ENCODE measurements around the gene TRAP1. TPM values are rescaled to one million over a fixed set of nuclear protein-coding genes. Genes with fewer than 3 reads are reported as not detected.
"Not testable (repeated sequence)": the region's sequence is repeated elsewhere in the genome, so short reads cannot be mapped to it uniquely, and the experiment has no call there.

TRAP1 gene
- total and polyA plus RNA-seq, 7 donors, result 98.1 to 162 (median 122) TPM

DNA sequence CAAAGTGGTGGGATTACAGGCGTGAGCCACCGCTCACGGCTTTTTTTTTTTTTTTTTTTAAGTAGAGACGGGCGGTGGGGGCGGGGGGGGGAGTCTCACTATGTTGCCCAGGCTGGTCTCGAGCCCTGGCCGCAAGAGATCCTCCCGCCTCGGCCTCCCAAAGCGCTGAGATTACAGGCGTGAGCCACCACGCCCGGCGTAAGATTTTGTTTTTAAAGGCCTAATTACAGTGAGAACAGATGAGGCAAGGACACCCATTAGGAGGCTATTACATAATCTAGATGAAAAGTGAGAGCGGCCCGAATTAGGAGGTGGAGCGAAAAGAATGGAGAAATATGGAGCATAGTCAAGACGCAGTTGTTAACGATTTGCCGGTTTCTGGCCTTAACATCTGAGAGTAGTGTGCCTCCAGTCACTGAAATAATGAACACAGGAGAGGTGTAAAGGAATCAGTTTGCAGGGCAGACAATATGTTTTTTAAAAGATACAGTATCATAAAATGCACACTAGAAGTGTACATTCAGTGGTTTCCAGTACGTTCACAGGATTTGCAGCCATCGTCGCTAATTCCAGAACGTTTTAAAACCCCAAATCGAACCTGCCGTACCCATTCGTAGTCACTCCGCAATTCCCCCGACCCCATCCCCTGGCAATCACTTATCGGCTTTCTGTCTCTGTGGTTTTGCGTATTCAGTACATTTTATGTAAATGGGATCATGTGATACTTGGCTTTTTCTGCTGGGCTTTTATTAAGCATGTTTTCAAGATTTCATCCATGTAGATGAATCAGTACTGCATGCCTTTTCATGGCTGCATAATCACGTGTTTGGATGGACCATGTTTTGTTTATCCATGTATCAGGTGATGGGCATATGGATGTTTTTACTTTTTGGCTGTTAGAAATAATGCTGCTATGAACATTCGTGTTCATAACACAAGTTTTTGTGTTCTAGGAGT lies 104.5 kb downstream of the TRAP1 start:
- Histone ChIP-seq H3K4me1 (peaks cover 12% of the 10 kb centered on the region), H3K27me3 (ENCODE audit: insufficient read depth in 3 of 3, low read length in 2 of 3) (no peaks in the 10 kb centered on the region), H3K27ac (no peak overlapping the region), H3K9me3 (no peaks in the 10 kb centered on the region), H3K4me3 (peak overlapping the region; percentile 98), H3K36me3 (ENCODE audit: insufficient read depth in 1 of 2, low read depth in 1 of 2) (no peaks in the 10 kb centered on the region)
- 78 to 83% (median 82%) methylated on average over 31 to 34 of the region's 34 CpGs for WGBS, 3 donors
- ATAC-seq, result no peak
- intact Hi-C loops (cut with DNase I), result loop anchor here in 1 of 2 donors (5.0 kb wide), 1 partner anchor 85 kb away; no protein-coding TSS in a partner anchor
- TF ChIP-seq, protein P1, sequence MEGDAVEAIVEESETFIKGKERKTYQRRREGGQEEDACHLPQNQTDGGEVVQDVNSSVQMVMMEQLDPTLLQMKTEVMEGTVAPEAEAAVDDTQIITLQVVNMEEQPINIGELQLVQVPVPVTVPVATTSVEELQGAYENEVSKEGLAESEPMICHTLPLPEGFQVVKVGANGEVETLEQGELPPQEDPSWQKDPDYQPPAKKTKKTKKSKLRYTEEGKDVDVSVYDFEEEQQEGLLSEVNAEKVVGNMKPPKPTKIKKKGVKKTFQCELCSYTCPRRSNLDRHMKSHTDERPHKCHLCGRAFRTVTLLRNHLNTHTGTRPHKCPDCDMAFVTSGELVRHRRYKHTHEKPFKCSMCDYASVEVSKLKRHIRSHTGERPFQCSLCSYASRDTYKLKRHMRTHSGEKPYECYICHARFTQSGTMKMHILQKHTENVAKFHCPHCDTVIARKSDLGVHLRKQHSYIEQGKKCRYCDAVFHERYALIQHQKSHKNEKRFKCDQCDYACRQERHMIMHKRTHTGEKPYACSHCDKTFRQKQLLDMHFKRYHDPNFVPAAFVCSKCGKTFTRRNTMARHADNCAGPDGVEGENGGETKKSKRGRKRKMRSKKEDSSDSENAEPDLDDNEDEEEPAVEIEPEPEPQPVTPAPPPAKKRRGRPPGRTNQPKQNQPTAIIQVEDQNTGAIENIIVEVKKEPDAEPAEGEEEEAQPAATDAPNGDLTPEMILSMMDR (IDR thresholded peaks at IDR 0.05), result no peak
- DNase-seq, result no peak

DNA sequence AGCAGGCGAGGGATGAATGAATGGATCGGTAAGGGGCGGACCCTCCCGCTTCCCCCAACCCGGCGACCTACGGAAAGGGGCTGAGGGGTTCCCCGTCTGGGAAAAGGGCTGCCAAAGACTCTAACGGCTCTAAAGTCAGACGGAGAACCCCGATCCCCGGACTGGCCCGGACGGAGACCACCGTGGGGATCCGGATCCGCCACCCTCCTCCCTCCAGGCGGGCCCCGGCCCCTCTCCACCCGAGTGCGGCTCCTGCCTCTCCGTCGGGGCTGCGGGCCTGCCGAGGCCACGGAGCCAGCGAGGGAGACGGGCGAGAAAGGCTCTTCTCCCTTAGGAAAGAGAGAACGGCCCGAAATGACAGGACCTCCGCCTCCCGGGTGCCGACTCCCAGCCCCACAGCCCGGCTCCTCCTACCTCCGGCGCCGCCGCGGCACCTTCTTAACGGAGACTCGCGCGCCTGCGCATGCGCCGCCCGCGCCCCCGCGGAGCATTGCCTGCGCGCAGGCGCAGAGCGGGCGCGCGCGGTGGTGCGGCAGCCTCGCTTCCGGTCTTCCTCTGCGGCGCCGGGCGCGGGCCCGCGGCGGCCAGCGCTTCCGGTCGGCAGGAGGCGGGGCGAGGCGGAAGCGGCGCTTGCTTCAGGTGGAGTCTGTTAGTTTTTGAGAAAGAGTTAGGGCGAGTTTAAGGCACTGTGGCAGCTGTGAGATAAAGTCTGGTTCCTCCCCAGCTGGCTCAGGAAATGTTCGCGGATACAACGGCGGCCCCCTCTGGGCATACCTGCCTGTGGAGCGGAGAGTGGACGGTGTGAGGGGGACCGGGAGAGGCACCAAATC lies 106.0 kb downstream of the TRAP1 start, which contains the start of gene SLX4:
SLX4 (minus strand) TSS at position 461 of the 830 bp plus-strand sequence. CDS start 2,642 bp downstream, outside the sequence.
- TF ChIP-seq, protein P1 (IDR thresholded peaks at IDR 0.05), result no peak
- H3K27me3 ChIP-seq (ENCODE audit: insufficient read depth in 3 of 3, low read length in 2 of 3), result no peaks in the 10 kb centered on the region
- no peaks in the 10 kb centered on the region for H3K9me3 ChIP-seq
- peaks cover 12% of the 10 kb centered on the region for H3K4me1 ChIP-seq
- no peaks in the 10 kb centered on the region for H3K36me3 ChIP-seq (ENCODE audit: insufficient read depth in 1 of 2, low read depth in 1 of 2)
- peak; percentile 92 to 96 for DNase-seq
- intact Hi-C loops (cut with DNase I), result loop anchor here in 1 of 2 donors (5.0 kb wide), 1 partner anchor 84 kb away; no protein-coding TSS in a partner anchor
- peak within 1 kb of the TSS; percentile 98 for H3K4me3 ChIP-seq
- peak within 1 kb of the TSS; percentile 88 for H3K27ac ChIP-seq
- peak; percentile 97 to 99 (median 98) for ATAC-seq
- 0 to 1% (median 0%) methylated on average over 68 to 86 of the region's 86 CpGs for WGBS, 3 donors

DNA sequence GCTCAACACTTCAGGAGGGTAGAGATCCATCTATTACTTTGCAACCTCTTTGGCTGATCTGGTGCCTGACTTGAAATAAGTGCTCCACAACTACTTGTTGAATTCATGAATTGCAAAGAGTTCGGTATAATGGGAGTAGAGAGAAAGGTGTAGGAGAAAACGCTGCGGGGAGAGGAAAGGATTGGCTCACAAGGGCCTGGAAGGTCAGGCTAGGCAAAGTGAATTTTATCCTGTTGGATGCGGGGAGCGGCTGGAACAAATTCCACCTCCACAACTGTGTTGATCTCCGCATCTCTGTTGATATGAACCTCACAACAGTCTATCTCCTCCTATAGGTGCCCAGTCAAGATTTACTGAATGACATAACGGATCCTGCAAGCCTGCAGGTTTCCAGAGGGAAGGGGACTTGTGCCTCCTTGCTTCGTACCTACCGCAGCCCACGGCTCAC lies 106.6 kb downstream of the TRAP1 start:
- Histone ChIP-seq H3K27ac (peak overlapping the region; percentile 88), H3K27me3 (ENCODE audit: insufficient read depth in 3 of 3, low read length in 2 of 3) (no peaks in the 10 kb centered on the region), H3K9me3 (no peaks in the 10 kb centered on the region), H3K36me3 (ENCODE audit: insufficient read depth in 1 of 2, low read depth in 1 of 2) (peaks cover 0 to 5% of the 10 kb centered on the region in 2 donors), H3K4me3 (peak overlapping the region; percentile 98), H3K4me1 (peaks cover 12% of the 10 kb centered on the region)
- TF ChIP-seq, protein P1 (IDR thresholded peaks at IDR 0.05), result no peak
- 2 to 4% (median 3%) methylated on average over 10 of the region's 10 CpGs for WGBS, 3 donors
- DNase-seq (no peak), ATAC-seq (no peak)
- intact Hi-C loops (cut with DNase I), result loop anchor here in 1 of 2 donors (5.0 kb wide), 1 partner anchor 83 kb away; no protein-coding TSS in a partner anchor

DNA sequence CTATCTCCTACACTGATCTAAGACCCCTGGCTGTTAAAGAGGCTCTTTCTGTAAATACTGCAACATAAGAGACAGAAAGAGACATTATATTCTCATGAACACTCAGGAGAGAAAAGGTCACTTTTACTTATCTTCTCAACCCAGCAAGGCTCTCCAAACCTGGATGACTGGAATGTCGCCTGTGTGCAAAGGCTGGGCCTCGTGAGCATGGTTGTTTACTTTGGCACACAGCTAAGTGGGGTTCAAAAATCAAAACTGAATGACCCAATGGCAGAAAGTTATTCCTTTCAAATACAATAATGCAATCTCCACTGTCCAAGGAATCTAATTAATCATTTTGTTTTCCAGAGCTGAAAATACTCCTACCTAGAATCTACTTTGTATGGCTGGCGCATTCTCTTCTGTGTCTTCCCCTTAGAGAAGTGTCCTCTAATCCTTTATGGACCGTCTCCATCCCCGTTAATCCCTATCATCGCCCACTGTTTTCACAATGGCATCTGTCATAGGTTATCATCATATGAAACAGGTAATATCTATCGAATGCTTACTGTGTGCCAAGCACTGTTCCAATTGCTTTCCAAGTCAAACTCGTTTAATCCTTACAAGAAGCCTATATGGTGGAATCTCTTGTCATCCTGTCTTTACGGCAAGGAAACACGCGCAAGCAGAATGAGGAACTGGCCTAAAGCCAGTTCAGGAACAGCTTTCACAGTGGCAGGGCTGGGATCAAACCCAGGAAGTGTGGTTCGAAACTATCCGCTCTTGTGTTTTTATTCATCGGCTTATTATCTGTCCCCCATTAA lies 107.2 kb downstream of the TRAP1 start:
- 71 to 72% (median 71%) methylated on average over 14 of the region's 14 CpGs for WGBS, 3 donors
- TF ChIP-seq, protein P1 (IDR thresholded peaks at IDR 0.05), result no peak
- intact Hi-C loops (cut with DNase I), result loop anchor here in 1 of 2 donors (5.0 kb wide), 1 partner anchor 83 kb away; no protein-coding TSS in a partner anchor

DNA sequence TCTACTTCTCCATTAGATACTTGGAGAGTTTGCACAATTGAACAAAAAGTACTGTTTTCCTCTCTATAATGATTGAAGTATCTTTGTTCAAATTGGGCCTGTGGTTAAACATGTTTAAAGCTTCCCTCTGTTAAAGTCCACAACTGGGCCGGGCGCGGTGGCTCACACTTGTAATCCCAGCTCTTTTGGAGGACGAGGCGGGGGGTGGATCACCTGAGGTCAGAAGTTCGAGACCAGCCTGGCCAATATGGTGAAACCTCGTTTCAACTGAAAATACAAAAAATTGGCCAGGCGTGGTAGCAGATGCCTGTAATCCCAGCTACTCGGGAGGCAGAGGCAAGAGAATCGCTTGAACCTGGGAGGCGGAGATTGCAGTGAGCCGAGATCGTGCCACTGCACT lies 108.3 kb downstream of the TRAP1 start:
- 92 to 96% (median 93%) methylated on average over 13 of the region's 13 CpGs for WGBS, 3 donors
- peaks cover 12% of the 10 kb centered on the region for H3K4me1 ChIP-seq
- intact Hi-C loops (cut with DNase I), result not testable (repeated sequence)

More for the DNA sequence above, 107.2 kb downstream of the TRAP1 start:
- ATAC-seq (no peak), DNase-seq (no peak)
- H3K9me3 ChIP-seq, result no peaks in the 10 kb centered on the region
- H3K27me3 ChIP-seq (ENCODE audit: insufficient read depth in 3 of 3, low read length in 2 of 3), result no peaks in the 10 kb centered on the region
- H3K36me3 ChIP-seq (ENCODE audit: insufficient read depth in 1 of 2, low read depth in 1 of 2), result peaks cover 0 to 10% of the 10 kb centered on the region in 2 donors
- no peak overlapping the region for H3K27ac ChIP-seq
- peak overlapping the region; percentile 98 for H3K4me3 ChIP-seq
- H3K4me1 ChIP-seq, result peaks cover 12% of the 10 kb centered on the region

More for the DNA sequence above, 108.3 kb downstream of the TRAP1 start:
- H3K9me3 ChIP-seq; ATAC-seq; DNase-seq; H3K27me3 ChIP-seq (ENCODE audit: insufficient read depth in 3 of 3, low read length in 2 of 3); H3K4me3 ChIP-seq; H3K27ac ChIP-seq: not testable (repeated sequence)
- peaks cover 0 to 19% of the 10 kb centered on the region in 2 donors for H3K36me3 ChIP-seq (ENCODE audit: insufficient read depth in 1 of 2, low read depth in 1 of 2)
